NOMO-1 treated with DMSO at 0.1 percent for 48 hours (cell line): ENCODE results near the gene DNASE1L1.

Experiments
- DNase-seq: peaks from one replicate; lab custom pipeline; 2025; ENCODE audit not compliant: unreplicated experiment; lab: John Stamatoyannopoulos, UW

DNASE1L1 gene

DNA sequence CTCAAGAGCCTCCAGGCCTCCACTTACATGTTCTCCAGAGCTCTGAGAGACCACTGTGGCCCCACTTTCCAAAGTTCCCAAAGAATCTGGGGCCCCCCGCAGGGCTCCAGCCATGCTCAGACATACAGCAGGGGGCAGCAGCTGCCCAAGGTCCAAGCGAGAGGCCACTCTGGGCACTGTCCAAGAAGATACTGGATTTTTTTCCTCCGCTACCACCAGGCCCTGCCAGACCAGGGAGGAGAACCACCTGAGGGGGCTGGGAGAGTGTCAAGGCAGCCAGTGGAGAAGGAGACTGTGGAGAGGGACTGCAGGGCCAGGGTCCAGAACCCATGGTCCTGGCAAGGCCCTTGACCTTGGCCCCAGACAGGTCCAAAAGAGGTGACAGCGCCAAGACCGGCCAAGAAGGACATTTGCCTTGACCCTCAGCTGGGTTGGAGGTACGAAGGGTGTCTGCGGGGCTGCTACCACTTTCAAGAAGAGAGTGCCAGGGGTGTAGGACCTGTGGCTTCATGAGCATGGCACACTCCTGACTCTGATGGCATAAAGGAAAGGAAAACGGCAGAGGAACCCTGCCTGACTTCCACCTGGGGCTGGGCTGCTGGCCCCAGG, 24.7 kb downstream of the DNASE1L1 start:
- DNase-seq = no peak

DNA sequence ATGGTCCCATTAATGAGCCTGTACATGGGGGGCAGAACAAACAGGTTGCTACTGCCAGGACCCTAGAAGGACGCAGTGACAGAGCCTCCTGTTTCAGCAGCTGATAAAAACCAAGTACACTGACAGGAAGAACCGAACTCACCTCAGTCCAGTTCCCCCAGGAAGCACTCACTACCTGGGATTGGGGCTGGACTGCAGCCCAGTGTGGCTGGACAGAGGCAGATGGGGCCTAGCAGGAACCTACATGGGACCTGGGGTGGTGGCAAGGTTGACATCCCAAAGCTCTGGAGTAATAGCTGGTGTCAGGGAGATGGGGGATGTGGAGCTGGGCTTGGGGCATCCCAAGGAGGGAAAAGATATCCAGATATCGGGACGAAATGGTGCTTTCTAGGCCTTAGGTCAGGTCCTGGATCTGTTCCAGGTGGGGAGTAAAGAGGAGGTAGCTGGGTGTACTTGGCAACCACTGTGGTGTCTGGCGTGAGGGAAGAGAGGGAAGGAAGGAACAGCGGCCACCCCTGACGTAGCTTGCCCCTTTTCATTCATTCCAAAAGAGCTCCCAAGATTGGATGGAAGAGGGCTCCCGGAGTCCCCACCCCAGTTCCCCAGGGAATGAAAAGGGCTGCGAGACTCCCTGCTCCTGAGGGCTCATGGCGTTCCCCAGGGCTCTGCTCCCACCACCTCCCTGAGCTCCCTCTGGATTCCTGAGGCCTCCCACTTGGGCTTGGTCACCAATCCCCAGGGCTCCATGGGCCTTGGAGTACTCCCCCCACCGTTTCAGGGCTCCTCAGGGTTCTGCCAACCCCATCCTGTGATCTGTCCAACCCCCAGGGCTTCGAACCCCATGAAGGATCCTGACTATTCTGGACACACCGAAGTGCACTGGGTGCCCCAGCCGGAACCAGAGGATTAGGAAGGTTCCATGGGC, 25.4 kb downstream of the DNASE1L1 start:
- no peak for DNase-seq

DNA sequence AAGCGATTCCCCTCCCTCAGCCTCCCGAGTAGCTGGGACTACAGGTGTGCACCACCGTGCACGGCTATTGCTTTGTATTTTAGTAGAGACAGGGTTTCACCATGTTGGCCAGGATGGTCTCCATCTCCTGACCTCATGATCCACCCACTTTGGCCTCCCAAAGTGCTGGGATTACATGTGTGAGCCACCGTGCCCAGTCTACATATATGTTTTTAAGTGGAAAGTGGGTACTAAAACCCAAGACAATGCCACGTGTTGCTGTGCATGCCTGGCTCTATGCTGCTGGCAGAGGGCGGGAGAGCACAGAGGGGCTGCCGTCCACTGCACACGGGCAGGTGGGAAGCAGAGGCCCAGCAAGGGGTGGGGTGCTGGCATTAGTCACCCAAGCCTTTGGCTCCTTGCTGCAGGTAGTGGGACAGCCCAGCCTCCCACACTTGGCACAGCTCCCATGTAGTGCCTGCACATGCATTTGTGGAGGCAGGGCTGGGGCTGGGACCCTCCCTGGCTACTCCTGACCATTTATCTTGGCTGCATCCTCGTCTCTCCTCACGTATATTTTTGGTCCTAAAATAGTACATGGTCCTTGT, 26.5 kb downstream of the DNASE1L1 start:
- DNase-seq = no peak

DNA sequence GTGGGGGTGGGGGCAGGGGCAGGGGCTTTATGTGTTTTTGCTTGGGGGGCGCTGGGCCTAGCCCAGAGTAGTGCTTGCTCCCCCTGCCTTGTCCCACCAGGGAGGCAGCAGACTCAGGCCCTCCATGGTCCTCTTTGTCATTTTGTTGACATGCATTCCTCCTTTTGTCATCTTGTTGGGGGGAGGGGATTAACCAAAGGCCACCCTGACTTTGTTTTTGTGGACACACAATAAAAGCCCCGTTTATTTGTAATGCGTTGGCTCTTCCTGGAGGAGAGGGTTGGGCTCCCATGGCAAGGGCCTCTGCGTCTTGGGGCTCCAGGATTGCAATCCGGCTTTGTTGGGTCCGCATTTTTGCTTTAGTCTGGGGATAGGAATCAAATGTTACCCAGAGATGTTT, 27.8 kb downstream of the DNASE1L1 start:
- DNase-seq = no peak

DNA sequence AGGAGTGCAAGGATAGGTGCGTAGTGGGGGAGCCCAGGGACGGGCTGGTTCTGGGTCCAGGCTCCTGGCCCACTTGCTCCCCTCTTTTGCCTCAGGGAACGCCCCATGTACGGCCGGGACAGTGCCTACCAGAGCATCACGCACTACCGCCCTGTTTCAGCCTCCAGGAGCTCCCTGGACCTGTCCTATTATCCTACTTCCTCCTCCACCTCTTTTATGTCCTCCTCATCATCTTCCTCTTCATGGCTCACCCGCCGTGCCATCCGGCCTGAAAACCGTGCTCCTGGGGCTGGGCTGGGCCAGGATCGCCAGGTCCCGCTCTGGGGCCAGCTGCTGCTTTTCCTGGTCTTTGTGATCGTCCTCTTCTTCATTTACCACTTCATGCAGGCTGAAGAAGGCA, 28.3 kb downstream of the DNASE1L1 start:
- DNase-seq = no peak

DNA sequence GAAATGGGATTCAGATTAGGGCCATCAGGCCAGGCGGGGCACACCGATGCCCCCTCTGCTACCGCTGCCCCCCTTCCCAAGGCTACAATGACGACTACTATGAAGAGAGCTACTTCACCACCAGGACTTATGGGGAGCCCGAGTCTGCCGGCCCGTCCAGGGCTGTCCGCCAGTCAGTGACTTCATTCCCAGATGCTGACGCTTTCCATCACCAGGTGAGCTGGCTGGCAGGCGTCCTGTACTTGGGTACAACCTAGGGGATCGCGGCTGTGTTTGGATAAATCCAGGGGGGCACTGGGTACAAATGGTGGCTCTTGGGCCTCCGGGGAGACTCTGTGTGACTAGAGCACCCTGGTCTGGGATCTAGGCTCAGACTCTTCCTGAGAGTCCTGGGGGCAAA, 28.9 kb downstream of the DNASE1L1 start:
- no peak for DNase-seq

DNA sequence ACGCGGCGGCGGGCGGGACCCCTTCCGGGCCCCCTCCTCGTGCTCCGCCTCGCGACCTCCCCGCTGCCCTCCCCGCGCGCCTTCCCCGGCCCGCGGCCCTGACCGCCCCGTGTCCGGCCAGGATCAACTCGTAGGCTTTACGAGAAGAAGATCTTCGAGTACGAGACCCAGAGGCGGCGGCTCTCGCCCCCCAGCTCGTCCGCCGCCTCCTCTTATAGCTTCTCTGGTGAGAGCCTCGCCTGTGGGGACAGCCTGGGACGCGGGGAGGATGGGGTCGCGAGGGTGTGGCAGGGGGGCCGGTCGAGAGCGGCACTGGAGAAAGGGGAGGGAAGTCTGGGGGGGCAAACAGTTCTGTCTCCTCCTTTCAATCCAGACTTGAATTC, 29.5 kb downstream of the DNASE1L1 start:
- no peak for DNase-seq

DNA sequence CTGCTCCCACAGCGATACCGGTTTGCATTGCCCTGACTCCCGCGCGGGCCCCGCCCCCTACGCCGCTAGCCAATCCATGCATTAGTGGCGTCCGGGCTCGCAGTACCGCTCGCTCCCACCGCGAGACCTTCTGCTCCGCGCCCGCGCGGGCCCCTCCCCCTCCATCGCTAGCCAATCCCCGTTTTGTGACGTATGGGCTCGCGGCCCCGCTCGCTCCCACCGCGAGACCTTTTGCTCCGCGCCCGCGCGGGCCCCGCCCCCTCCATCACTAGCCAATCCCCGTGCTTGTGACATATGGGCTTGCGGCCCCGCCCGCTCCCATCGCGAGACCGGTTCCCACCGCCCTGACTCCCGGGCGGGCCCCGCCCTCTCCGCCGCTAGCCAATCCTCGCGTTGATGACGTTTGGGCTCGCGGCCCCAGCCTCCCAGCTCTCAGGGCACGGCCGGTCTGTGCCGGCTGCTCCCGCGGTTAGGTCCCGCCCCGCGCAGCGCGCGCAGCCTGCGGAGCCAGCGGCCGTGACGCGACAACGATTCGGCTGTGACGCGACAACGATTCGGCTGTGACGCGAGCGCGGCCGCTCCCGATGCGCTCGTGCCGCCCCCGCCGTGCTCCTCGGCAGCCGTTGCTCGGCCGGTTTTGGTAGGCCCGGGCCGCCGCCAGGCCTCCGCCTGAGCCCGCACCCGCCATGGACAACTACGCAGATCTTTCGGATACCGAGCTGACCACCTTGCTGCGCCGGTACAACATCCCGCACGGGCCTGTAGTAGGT, 30.1 kb downstream of the DNASE1L1 start, which contains the start of gene EMD:
Gene EMD (plus strand): TSS at position 497 of the 770 bp plus-strand sequence. CDS start 190 bp downstream, at position 687.
- DNase-seq = peak; percentile 97

DNA sequence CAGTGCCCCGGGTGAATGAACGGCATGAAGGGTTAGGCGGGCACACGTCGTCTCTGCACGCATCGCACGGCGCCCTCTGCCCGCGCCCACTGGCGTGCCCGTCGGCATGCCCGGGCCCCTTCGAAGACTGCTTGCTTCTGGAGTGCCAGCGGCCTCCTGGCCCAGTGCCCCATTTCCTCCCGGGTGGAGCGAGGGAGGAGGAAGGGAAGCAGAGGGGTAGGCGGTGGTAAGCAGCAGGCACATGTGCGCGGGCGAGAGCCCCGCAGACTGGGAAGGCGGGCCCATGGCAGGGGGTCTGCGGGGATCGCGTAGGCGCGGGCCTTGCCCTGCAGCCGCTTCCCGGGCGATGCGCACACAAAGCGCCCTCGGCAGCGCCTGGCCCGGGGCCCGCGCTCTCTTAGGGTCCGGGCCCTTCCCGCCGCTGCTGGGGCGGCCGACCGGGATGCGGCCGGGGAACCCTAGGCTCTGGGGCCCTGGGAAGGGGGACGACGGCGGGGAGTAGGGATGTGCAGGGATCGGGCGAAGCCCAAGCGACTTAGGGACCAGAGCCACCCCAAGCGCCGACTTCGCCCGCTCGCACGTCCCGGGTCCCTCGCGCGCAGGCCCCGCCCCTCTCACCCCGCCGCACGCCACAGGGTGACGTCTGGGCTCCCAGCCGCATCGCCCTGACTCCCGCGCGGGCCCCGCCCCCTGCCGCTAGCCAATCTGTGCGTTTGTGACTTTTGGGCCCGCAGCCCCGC, 30.8 kb downstream of the DNASE1L1 start:
- no peak for DNase-seq

DNA sequence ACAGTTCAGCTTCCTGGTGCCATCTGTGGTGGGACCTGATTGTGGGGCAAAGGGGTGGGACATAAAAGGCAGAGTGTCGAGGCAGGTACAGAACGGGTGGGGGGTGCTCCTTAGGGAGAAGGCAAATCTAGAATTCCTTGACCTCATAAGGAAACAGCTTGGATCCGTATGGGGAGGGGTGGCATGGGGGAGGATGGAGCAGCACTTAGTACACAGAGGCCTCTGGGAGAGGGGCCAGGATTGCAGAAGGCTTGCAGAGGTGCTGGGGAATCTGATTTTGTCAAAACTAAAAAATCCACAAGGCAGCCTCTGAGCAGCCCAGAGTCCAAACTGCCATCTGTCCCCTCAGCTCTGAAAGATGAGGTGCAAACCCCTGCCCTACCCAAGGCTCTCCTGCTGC, 32.3 kb downstream of the DNASE1L1 start:
- no peak for DNase-seq

DNA sequence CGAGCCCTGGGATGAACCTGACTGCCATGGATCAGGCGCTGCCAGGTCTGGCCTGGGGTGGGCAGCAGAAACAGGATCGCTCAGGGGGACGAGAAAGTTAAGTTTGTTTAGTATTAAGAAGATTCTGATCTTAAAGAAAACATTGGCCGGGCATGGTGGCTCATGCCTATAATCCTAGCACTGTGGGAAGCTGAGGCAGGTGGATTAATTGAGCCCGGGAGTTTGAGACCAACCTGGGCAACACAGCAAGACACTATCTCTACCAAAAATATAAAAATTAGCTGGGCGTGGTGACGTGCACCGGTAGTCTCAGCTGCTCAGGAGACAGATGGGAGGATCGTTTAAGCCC, 33.9 kb downstream of the DNASE1L1 start:
- no peak for DNase-seq

DNA sequence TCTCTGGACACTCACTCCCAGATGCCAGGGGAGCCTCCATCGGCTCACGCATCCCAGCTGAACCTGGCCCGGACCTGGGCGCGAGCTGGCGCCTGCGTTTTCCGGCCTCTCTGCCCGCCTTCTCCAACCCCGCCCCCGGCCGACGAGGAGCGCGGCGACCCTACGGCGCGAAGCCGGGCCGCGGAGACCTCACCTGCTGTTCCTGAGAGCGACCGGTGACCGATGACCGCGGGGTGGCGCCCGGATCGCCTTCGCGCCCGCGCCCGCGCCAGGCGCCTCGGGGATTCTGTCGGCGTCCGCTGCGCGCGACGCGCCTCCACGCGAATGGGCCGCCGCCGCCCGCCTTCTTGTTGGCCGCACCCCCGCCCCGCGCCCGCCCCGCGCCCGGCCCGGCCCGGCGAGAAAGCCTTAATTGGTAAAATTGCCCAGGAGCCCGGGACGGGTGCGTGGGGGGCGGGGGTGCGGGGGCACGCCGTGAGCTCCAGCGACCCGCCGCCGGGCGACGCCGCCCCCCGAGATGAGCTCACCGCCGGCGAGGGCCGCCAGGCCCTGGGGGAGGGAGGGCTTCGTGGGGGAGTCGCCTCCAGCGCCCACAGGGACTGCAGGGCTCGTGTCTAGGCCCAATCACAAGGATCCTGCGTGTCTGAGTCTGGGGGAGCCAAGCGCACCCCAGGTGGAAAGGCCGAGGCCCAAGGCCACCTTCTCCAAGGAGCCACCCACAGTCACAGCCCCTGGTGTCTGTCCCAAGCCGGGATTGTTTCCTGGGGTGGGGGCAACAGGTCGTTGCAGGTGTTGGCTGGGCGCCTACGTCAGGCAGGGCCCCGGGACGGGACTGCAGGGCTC, 34.5 kb downstream of the DNASE1L1 start, which contains the start of gene FLNA:
Gene FLNA (minus strand): TSS at position 322 of the 843 bp plus-strand sequence. CDS start 3,389 bp downstream, outside the sequence.
- no peak for DNase-seq

DNA sequence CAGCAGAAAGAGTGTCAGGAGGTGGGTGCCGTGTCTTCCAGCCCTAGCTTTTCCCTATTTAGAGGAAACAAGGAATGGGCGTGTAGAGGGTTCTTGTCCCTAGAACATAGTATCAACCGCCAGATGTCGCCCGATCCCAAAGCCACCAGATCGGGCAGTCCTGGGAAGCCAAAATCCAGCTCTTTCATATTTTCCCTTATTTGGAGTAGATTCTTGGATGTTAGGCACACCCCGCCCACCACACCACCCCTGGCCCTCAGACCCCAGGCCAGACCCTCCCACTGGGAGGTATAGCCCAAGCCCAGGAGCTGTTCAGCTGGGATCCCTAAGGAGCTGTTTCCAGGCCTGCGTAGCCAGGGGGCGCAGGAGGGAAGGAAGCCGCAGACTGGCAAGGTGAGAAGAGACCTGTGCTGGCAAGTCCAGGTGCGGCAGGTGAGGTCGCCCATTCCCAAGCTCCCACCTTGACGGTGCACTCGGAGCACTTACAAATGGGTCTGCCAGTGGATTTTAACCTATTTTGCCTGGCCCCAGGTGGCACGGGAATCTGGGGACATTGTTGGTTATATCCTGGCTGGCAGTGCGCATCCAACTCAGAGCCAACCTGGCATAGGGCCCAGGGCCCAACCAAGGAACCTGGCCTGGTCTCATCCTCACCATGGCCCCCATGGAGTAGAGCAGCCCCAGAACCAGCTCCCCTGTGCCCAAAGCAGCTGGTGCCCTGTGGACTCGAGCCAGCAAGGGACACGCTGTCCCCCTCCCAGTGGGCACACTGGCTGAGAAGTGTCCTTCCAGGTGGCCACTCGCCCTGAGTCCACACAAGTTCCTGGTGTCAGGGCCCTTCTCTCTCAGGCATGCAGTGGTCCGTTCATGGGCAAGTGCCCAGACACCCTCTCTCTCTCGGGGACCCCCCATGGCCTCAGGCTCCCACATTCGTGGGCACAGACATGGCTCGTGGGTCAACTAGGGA, 35.4 kb downstream of the DNASE1L1 start:
- no peak for DNase-seq

DNA sequence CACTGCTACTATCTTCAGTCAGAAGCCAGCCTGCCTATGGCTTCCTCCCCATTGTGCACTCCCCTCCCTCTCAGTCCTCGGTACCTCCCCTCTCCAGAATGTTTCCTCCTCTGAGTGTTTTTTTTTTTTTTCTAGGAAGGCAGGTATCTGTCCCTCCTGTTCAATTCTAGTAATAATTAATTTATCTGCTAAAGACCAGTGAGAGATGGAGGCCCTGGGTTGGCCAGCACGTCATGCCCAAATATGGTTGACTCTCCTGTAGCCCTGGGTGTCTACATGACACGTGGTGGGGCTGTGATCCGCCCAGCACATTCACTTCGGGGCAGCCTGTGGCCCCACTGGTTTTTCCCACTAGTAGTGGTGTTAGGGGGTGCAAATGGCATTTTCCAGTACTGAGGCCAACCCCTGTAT, 36.4 kb downstream of the DNASE1L1 start:
- no peak for DNase-seq

DNA sequence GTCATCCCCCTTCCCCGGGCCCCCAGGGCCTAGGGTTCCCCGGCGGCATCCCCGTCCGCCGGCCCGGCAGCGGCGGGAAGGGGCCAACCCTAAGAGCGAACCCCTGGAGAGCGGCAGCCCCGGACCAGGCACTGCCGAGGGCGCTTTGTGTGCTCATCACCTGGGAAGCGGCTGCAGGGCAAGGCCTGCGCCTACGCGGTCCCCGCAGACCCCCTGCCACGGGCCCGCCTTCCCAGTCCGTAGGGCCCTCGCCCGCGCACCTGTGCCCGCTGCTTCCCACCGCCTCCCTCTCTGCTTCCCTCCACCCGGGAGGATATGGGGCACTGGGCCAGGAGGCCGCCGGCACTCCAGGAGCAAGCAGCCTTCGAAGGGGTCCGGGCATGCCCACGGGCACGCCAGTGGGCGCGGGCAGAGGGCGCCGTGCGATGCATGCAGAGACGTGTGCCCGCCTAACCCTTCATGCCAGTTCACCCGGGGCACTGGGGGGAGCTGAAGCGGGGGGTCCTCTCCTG, 37.2 kb downstream of the DNASE1L1 start:
- no peak for DNase-seq

DNA sequence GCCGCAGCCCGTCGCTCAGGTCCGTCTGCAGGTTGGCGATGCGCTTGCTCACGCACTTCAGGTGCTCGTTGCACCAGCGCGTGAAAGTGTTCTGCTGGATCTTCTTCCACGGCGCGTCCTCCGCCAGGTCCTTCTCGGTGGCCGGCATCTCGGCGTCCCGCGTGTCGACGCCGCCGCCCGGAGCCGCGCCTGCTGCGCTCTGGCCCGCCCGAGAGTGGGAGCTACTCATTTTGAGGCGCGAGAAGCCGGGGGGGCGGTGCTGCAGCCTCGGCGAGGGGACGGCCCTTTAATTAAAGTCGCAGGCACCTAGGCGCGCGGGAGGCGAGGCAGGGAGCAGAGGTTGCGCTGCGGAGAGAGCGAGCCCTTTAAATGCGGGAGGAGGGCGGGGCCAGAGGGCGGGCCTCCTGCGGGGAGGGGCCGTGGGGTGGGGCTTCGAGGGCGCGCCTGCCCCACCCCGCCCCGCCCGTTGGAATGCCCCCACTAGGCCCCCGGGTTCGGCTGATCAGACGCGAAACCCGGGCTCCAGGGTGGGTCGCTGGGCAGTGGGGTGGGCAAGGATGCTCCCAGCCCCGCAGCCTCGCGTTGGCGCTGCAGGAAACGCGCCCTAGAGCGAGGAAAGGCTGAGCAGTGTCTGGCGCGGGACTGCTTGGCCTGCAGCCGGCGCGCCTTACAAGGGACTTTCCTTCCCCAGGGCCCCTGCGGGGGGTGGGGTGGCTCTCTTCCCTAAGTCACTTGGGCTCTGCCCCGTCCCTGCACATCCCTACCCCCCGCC, 37.9 kb downstream of the DNASE1L1 start:
- peak; percentile 87 for DNase-seq

DNA sequence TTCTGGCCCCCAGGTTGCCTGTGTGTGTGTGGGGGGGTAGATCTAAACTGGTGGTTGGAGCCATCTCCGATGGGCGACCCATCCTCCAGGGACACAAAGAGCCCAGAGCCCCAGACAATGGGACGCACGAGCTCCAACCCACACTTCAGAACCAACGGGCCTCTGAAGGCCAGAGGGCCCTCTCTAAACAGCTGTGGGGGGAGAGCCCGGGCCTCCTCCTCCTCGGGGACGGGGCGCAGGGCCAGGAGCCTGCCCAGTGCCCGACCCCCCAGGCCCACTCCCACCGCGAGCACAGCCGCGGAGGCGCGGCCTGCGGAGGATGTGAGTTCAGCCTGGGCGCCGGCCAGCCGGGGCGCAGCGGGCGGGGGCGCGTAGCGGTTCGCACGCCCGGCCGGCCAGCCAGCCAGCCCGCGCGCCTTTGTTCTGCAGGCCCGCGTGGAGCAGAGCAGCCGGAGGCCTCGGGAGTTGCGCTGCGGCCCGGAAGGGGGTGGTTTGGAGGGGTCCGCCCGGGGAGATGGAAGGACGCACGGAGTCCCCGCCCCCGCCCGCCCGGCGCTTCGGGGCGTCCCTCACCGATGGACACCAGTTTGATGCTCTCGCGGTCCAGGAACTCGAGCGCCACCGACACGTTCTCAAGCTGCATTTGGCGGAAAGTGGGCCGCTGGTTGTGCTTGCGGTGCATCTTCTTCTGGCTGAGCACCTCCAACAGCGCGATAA, 38.6 kb downstream of the DNASE1L1 start:
- DNase-seq = no peak
